ENCODE measurements around the gene MYOM3.

Gene MYOM3

DNA sequence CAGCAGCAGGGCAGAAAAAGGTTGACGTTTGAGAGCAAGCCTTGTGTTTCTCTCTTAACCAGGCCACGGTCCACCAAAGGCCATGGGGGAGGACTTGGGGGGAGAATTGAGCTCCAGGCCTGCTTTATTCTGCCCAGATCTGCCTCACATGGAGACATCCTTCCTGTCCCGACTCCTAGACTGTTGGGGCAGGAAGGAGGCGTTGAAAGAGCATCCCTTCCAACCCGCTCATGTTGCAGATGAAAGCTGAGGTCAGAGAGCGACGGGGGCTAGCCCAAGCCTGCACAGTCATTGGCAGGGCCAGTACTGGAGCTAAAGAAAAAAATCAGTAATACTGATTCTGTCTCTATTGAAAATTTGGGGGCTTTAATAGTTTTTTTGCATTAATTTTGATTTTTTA is 46.6 kb downstream of the MYOM3 start:
- Histone ChIP-seq H3K27me3 (ENCODE audit: insufficient read depth, low read length) (peaks cover 4% of the 10 kb centered on the region; the same call in 1 of the 2 replicates), H3K9ac (ENCODE audit: low read length) (no peak overlapping the region)

DNA sequence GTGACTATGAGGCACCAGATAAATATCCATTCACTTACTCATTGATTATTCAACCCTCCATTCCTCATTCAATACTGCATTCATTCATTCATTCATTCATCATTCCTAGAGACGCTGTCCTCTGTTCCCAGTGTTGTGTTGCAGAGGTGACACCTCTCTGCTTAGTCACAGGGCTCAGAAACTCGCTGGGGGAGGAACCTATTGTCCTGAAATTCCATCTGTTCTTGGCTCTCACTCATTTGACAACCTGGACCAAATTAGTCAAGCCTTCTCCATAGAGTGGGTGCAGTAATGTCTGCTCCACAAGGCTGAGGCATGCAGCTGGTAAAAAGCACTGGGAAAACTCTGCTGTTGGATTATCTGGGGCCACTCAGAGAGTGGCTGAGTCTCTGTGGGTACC is 49.7 kb downstream of the MYOM3 start:
- Histone ChIP-seq H3K9me3 (ENCODE audit: low read length) (0 out of 2 replicates have a peak, but pooled peaks cover 5% of the 10 kb centered on the region), H3K4me1 (ENCODE audit: insufficient read depth, low read length, severe bottlenecking) (no peaks in the 10 kb centered on the region), H3K4me2 (ENCODE audit: low read length) (no peak overlapping the region), H3K27ac (ENCODE audit: low read depth, low read length, poor library complexity, severe bottlenecking) (no peak overlapping the region), H3K36me3 (ENCODE audit: insufficient read depth, low read length) (no peaks in the 10 kb centered on the region), H3F3A (ENCODE audit: insufficient read depth, low read length) (no peaks in the 10 kb centered on the region), H3K79me2 (ENCODE audit: insufficient read depth, low read length) (no peaks in the 10 kb centered on the region), H3K9ac (ENCODE audit: low read length) (no peak overlapping the region), H3K9me2 (ENCODE audit: low read depth, low read length) (no peaks in the 10 kb centered on the region), H2AFZ (ENCODE audit: low read length) (no peak overlapping the region), H3K4me3 (ENCODE audit: low read depth, low read length, poor library complexity, severe bottlenecking) (no peak overlapping the region), H3K27me3 (ENCODE audit: insufficient read depth, low read length) (peaks cover 8% of the 10 kb centered on the region; the same call in 1 of the 2 replicates), H4K20me1 (ENCODE audit: insufficient read depth, low read length) (no peaks in the 10 kb centered on the region)
- TF ChIP-seq EZH2 (IDR thresholded peaks at IDR 0.05; ENCODE audit: borderline replicate concordance, low read length) = no peak
- no peak for TF ChIP-seq CTCF (IDR thresholded peaks at IDR 0.05; ENCODE audit: low read length)

More for the DNA sequence above, 46.6 kb downstream of the MYOM3 start:
- no peak overlapping the region for H2AFZ ChIP-seq (ENCODE audit: low read length)
- no peaks in the 10 kb centered on the region for H3K9me2 ChIP-seq (ENCODE audit: low read depth, low read length)
- no peaks in the 10 kb centered on the region for H4K20me1 ChIP-seq (ENCODE audit: insufficient read depth, low read length)
- H3K79me2 ChIP-seq (ENCODE audit: insufficient read depth, low read length) = no peaks in the 10 kb centered on the region
- TF ChIP-seq EZH2 (IDR thresholded peaks at IDR 0.05; ENCODE audit: borderline replicate concordance, low read length) = no peak
- no peak for TF ChIP-seq CTCF (IDR thresholded peaks at IDR 0.05; ENCODE audit: low read length)
- H3K4me2 ChIP-seq (ENCODE audit: low read length) = no peak overlapping the region
- H3K4me3 ChIP-seq (ENCODE audit: low read depth, low read length, poor library complexity, severe bottlenecking) = no peak overlapping the region
- no peaks in the 10 kb centered on the region for H3F3A ChIP-seq (ENCODE audit: insufficient read depth, low read length)
- no peaks in the 10 kb centered on the region for H3K36me3 ChIP-seq (ENCODE audit: insufficient read depth, low read length)
- 0 out of 2 replicates have a peak, but pooled peaks cover 5% of the 10 kb centered on the region for H3K9me3 ChIP-seq (ENCODE audit: low read length)
- peaks cover 6% of the 10 kb centered on the region for H3K4me1 ChIP-seq (ENCODE audit: insufficient read depth, low read length, severe bottlenecking)
- H3K27ac ChIP-seq (ENCODE audit: low read depth, low read length, poor library complexity, severe bottlenecking) = no peak overlapping the region

GRCh38 chr1:24060482-24060881 is 51.5 kb downstream of the MYOM3 start:
- no peak overlapping the region for H3K4me3 ChIP-seq (ENCODE audit: low read depth, low read length, poor library complexity, severe bottlenecking)
- H3K9me3 ChIP-seq (ENCODE audit: low read length) = 0 out of 2 replicates have a peak, but pooled peaks cover 5% of the 10 kb centered on the region
- no peaks in the 10 kb centered on the region for H3F3A ChIP-seq (ENCODE audit: insufficient read depth, low read length)

More at GRCh38 chr1:24060482-24060881, 51.5 kb downstream of the MYOM3 start:
- Histone ChIP-seq H3K27ac (ENCODE audit: low read depth, low read length, poor library complexity, severe bottlenecking) (no peak overlapping the region), H3K36me3 (ENCODE audit: insufficient read depth, low read length) (no peaks in the 10 kb centered on the region), H3K9ac (ENCODE audit: low read length) (no peak overlapping the region), H3K4me1 (ENCODE audit: insufficient read depth, low read length, severe bottlenecking) (no peaks in the 10 kb centered on the region), H3K9me2 (ENCODE audit: low read depth, low read length) (no peaks in the 10 kb centered on the region), H3K4me2 (ENCODE audit: low read length) (no peak overlapping the region), H2AFZ (ENCODE audit: low read length) (no peak overlapping the region), H4K20me1 (ENCODE audit: insufficient read depth, low read length) (no peaks in the 10 kb centered on the region), H3K27me3 (ENCODE audit: insufficient read depth, low read length) (peaks cover 8% of the 10 kb centered on the region; the same call in 1 of the 2 replicates), H3K79me2 (ENCODE audit: insufficient read depth, low read length) (no peaks in the 10 kb centered on the region)
- no peak for TF ChIP-seq EZH2 (IDR thresholded peaks at IDR 0.05; ENCODE audit: borderline replicate concordance, low read length)
- no peak for TF ChIP-seq CTCF (IDR thresholded peaks at IDR 0.05; ENCODE audit: low read length)

Measured in OCI-LY1 (cell line).